ENCODE measurements around the gene NUP42. TPM values are rescaled to one million over a fixed set of nuclear protein-coding genes. Genes with fewer than 3 reads are reported as not detected.

Gene NUP42
- total and polyA plus RNA-seq, 2 of the 13 experiments (the other 11 are each of a cell fraction or from before 2014, with no cell fraction given) = 32.0 to 51.5 TPM

GRCh38 chr7:23181684-23182553 is at the start of gene NUP42 (continued):
- TF ChIP-seq ERF (CRISPR knock-in tag; IDR thresholded peaks at IDR 0.05) = peak; percentile 64; the same call in 1 of the 2 replicates
- peak; percentile 97 for TF ChIP-seq ZNF225 (CRISPR knock-in tag; IDR thresholded peaks at IDR 0.05)
- peak; percentile 55; the same call in 1 of the 2 replicates for TF ChIP-seq ETV6 (CRISPR knock-in tag; conservative IDR thresholded peaks at IDR 0.05)
- peak; percentile 40; the same call in 1 of the 2 replicates for TF ChIP-seq ZNF430 (CRISPR knock-in tag; IDR thresholded peaks at IDR 0.05)
- TF ChIP-seq ZFP62 (CRISPR knock-in tag; IDR thresholded peaks at IDR 0.05) = no peak
- 0 out of 2 replicates have a peak, but pooled peaks have one; percentile 29 for TF ChIP-seq AHDC1 (CRISPR knock-in tag; IDR thresholded peaks at IDR 0.05; ENCODE audit: borderline replicate concordance)
- peak; percentile 93 for TF ChIP-seq ATF2 (CRISPR knock-in tag; IDR thresholded peaks at IDR 0.05)
- no peak for TF ChIP-seq SRSF9 (IDR thresholded peaks at IDR 0.05; ENCODE audit: borderline replicate concordance, insufficient read depth, low read depth, low read length, poor library complexity, severe bottlenecking)
- TF ChIP-seq SNRNP70 (IDR thresholded peaks at IDR 0.05; ENCODE audit: low read depth, low read length) = no peak
- TF ChIP-seq JUNB (CRISPR knock-in tag; IDR thresholded peaks at IDR 0.05; ENCODE audit: borderline replicate concordance) = no peak; the same call in 1 of the 2 replicates
- TF ChIP-seq, protein P1, sequence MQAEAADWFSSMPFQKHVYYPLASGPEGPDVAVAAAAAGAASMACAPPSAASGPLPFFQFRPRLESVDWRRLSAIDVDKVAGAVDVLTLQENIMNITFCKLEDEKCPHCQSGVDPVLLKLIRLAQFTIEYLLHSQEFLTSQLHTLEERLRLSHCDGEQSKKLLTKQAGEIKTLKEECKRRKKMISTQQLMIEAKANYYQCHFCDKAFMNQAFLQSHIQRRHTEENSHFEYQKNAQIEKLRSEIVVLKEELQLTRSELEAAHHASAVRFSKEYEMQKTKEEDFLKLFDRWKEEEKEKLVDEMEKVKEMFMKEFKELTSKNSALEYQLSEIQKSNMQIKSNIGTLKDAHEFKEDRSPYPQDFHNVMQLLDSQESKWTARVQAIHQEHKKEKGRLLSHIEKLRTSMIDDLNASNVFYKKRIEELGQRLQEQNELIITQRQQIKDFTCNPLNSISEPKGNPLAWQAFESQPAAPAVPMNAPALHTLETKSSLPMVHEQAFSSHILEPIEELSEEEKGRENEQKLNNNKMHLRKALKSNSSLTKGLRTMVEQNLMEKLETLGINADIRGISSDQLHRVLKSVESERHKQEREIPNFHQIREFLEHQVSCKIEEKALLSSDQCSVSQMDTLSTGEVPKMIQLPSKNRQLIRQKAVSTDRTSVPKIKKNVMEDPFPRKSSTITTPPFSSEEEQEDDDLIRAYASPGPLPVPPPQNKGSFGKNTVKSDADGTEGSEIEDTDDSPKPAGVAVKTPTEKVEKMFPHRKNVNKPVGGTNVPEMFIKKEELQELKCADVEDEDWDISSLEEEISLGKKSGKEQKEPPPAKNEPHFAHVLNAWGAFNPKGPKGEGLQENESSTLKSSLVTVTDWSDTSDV (CRISPR knock-in tag; IDR thresholded peaks at IDR 0.05) = no peak
- TF ChIP-seq ZBTB10 (CRISPR knock-in tag; IDR thresholded peaks at IDR 0.05; ENCODE audit: borderline replicate concordance) = no peak
- peak; percentile 94 for TF ChIP-seq ZBTB2 (CRISPR knock-in tag; IDR thresholded peaks at IDR 0.05; ENCODE audit: low read depth)

Measured in HepG2 (cell line).